Measurements from ENCODE around the gene DHTKD1. TPM values are rescaled to one million over a fixed set of nuclear protein-coding genes. Genes with fewer than 3 reads are reported as not detected.

The DHTKD1 gene
- total RNA-seq, 2 experiments from 2014 or later: 5.1 to 5.3 TPM

- no peak for TF ChIP-seq CTCF (IDR thresholded peaks at IDR 0.05)
- Mint-ChIP-seq H3K27me3 (no peaks in the 10 kb centered on the region), H3K27ac (no peak overlapping the region), H3K4me3 (no peak overlapping the region), H3K4me1 (ENCODE audit: low read depth) (peaks cover 8% of the 10 kb centered on the region), H3K9me3 (no peaks in the 10 kb centered on the region), H3K36me3 (ENCODE audit: low read depth) (peaks cover 69% of the 10 kb centered on the region)
- ChIA-PET POLR2A (no interaction called here), CTCF (no interaction called here)
- Histone ChIP-seq H3K9me3 (ENCODE audit: control insufficient read depth in 1 of 2, insufficient read depth in 1 of 2, low read length in 2 of 2) (no peaks in the 10 kb centered on the region), H3K36me3 (ENCODE audit: insufficient read depth, low read length) (peaks cover 40% of the 10 kb centered on the region), H3K27me3 (ENCODE audit: control insufficient read depth in 1 of 2, insufficient read depth in 2 of 2, low read length in 2 of 2) (no peaks in the 10 kb centered on the region), H3K4me3 (ENCODE audit: low read length) (no peak overlapping the region), H3K4me1 (ENCODE audit: insufficient read depth, low read length) (peaks cover 17% of the 10 kb centered on the region), H3K27ac (ENCODE audit: low read depth in 1 of 2, low read length in 2 of 2) (no peak overlapping the region)
- intact Hi-C loops (cut with DNase I, micrococcal nuclease): no loop called here
- ATAC-seq (ENCODE audit: poor library complexity) (no peak), DNase-seq (no peak)
Measured at GRCh38 chr10:12109286-12109685, 40.5 kb downstream of the DHTKD1 start.

- no peak overlapping the region for H3K4me3 Mint-ChIP-seq
- ChIA-PET CTCF (no interaction called here), POLR2A (interaction anchor here (0.7 kb wide), 1 partner anchor 89 kb away, joined by 4 read pairs; no protein-coding TSS in a partner anchor)
- DNase-seq (no peak), ATAC-seq (ENCODE audit: poor library complexity) (no peak)
- H3K36me3 Mint-ChIP-seq (ENCODE audit: low read depth): peaks cover 60% of the 10 kb centered on the region
- H3K27ac ChIP-seq (ENCODE audit: low read depth in 1 of 2, low read length in 2 of 2): no peak overlapping the region
- no peaks in the 10 kb centered on the region for H3K9me3 ChIP-seq (ENCODE audit: control insufficient read depth in 1 of 2, insufficient read depth in 1 of 2, low read length in 2 of 2)
- peak overlapping the region; percentile 0 for H3K27ac Mint-ChIP-seq
- H3K36me3 ChIP-seq (ENCODE audit: insufficient read depth, low read length): peaks cover 32% of the 10 kb centered on the region
- H3K4me3 ChIP-seq (ENCODE audit: low read length): no peak overlapping the region
- intact Hi-C loops (cut with DNase I, micrococcal nuclease): no loop called here
- no peaks in the 10 kb centered on the region for H3K27me3 Mint-ChIP-seq
- no peaks in the 10 kb centered on the region for H3K27me3 ChIP-seq (ENCODE audit: control insufficient read depth in 1 of 2, insufficient read depth in 2 of 2, low read length in 2 of 2)
- TF ChIP-seq CTCF (IDR thresholded peaks at IDR 0.05): no peak
- H3K4me1 ChIP-seq (ENCODE audit: insufficient read depth, low read length): peaks cover 17% of the 10 kb centered on the region
- no peaks in the 10 kb centered on the region for H3K9me3 Mint-ChIP-seq
- peaks cover 8% of the 10 kb centered on the region for H3K4me1 Mint-ChIP-seq (ENCODE audit: low read depth)
Measured at GRCh38 chr10:12111528-12111927, 42.8 kb downstream of the DHTKD1 start.

- H3K4me1 Mint-ChIP-seq (ENCODE audit: low read depth): peaks cover 8% of the 10 kb centered on the region
- H3K27ac Mint-ChIP-seq: peak overlapping the region; percentile 72
- POLR2A ChIA-PET: no interaction called here
- H3K36me3 Mint-ChIP-seq (ENCODE audit: low read depth): peaks cover 51% of the 10 kb centered on the region
- H3K27me3 Mint-ChIP-seq: no peaks in the 10 kb centered on the region
- no peak overlapping the region for H3K27ac ChIP-seq (ENCODE audit: low read depth in 1 of 2, low read length in 2 of 2)
- ATAC-seq (ENCODE audit: poor library complexity) (no peak), DNase-seq (no peak)
- TF ChIP-seq CTCF (IDR thresholded peaks at IDR 0.05): no peak
- CTCF ChIA-PET: no interaction called here
- intact Hi-C loops (cut with DNase I, micrococcal nuclease): no loop called here
- H3K4me1 ChIP-seq (ENCODE audit: insufficient read depth, low read length): peaks cover 17% of the 10 kb centered on the region
- no peak overlapping the region for H3K4me3 Mint-ChIP-seq
- no peaks in the 10 kb centered on the region for H3K9me3 ChIP-seq (ENCODE audit: control insufficient read depth in 1 of 2, insufficient read depth in 1 of 2, low read length in 2 of 2)
- H3K9me3 Mint-ChIP-seq: no peaks in the 10 kb centered on the region
- peaks cover 29% of the 10 kb centered on the region for H3K36me3 ChIP-seq (ENCODE audit: insufficient read depth, low read length)
- no peak overlapping the region for H3K4me3 ChIP-seq (ENCODE audit: low read length)
- H3K27me3 ChIP-seq (ENCODE audit: control insufficient read depth in 1 of 2, insufficient read depth in 2 of 2, low read length in 2 of 2): no peaks in the 10 kb centered on the region
Measured at GRCh38 chr10:12113627-12114026, 44.9 kb downstream of the DHTKD1 start.

Measured in CD4-positive, alpha-beta T cell (primary cell).